H9 (cell line): ENCODE data around the gene SEH1L. TPM values are rescaled to one million over a fixed set of nuclear protein-coding genes. Genes with fewer than 3 reads are reported as not detected.

Source experiments
- DNase-seq: peaks from one replicate; pipeline ENCODE4 v3.0.0-alpha.2; 2017
- H2AFZ ChIP-seq: one replicate; pipeline ENCODE4 v1.6.1; 2013; ENCODE audit warnings: mild to moderate bottlenecking, low read length, control low read depth, moderate library complexity
- H2AK5ac ChIP-seq: 2 replicates; pipeline ENCODE4 v1.6.1; 2013; ENCODE audit warnings: low read length, control low read depth, mixed read lengths; ENCODE audit not compliant: insufficient read length
- H2BK120ac ChIP-seq: one replicate; pipeline ENCODE4 v1.6.1; 2013; ENCODE audit warnings: low read depth, mild to moderate bottlenecking, low read length, control low read depth, inconsistent platforms; ENCODE audit not compliant: poor library complexity, severe bottlenecking
- H2BK12ac ChIP-seq: 2 replicates; pipeline ENCODE4 v1.6.1; 2013; ENCODE audit warnings: low read length, control low read depth, mixed read lengths, low read depth; ENCODE audit not compliant: insufficient read length
- H2BK15ac ChIP-seq: 2 replicates; pipeline ENCODE4 v1.6.1; 2013; ENCODE audit warnings: low read depth, low read length, control low read depth
- H2BK20ac ChIP-seq: one replicate; pipeline ENCODE4 v1.6.1; 2013; ENCODE audit warnings: low read depth, mild to moderate bottlenecking, low read length, control low read depth, inconsistent platforms; ENCODE audit not compliant: poor library complexity, severe bottlenecking
- H2BK5ac ChIP-seq: 2 replicates; pipeline ENCODE4 v1.6.1; 2013; ENCODE audit warnings: low read length, control low read depth, mixed read lengths; ENCODE audit not compliant: insufficient read length
- H3K14ac ChIP-seq: 2 replicates; pipeline ENCODE4 v1.6.1; 2013; ENCODE audit warnings: low read length, control low read depth; ENCODE audit not compliant: insufficient read depth
- H3K18ac ChIP-seq: 2 replicates; pipeline ENCODE4 v1.6.1; 2013; ENCODE audit warnings: low read depth, mild to moderate bottlenecking, mixed read lengths, low read length, control low read depth; ENCODE audit not compliant: insufficient read length
- H3K23ac ChIP-seq: 2 replicates; pipeline ENCODE4 v1.6.1; 2013; ENCODE audit warnings: low read length, control low read depth, mixed read lengths, low read depth; ENCODE audit not compliant: insufficient read length
- H3K23me2 ChIP-seq: 2 replicates; pipeline ENCODE4 v1.6.1; 2013; ENCODE audit warnings: low read depth, mild to moderate bottlenecking, mixed read lengths, low read length, control low read depth; ENCODE audit not compliant: insufficient read length, poor library complexity, severe bottlenecking
- H3K27ac ChIP-seq: 2 replicates; pipeline ENCODE4 v1.5.1; 2013; ENCODE audit warnings: low read length, control low read depth, mixed read lengths, low read depth; ENCODE audit not compliant: insufficient read length
- H3K27me3 ChIP-seq: 2 replicates; pipeline ENCODE4 v1.6.1; 2013; ENCODE audit warnings: low read length, control low read depth, inconsistent platforms; ENCODE audit not compliant: insufficient read depth
- H3K4ac ChIP-seq: 2 replicates; pipeline ENCODE4 v1.6.1; 2013; ENCODE audit warnings: low read depth, mild to moderate bottlenecking, control low read depth, inconsistent platforms, low read length, moderate library complexity
- H3K4me1 ChIP-seq: 2 replicates; pipeline ENCODE4 v1.6.1; 2013; ENCODE audit warnings: low read length, control low read depth, inconsistent platforms; ENCODE audit not compliant: insufficient read depth
- H3K4me2 ChIP-seq: 2 replicates; pipeline ENCODE4 v1.6.1; 2013; ENCODE audit warnings: low read length, control low read depth, mixed read lengths; ENCODE audit not compliant: insufficient read length, insufficient read depth
- H3K56ac ChIP-seq: 2 replicates; pipeline ENCODE4 v1.6.1; 2013; ENCODE audit warnings: low read depth, mild to moderate bottlenecking, mixed read lengths, low read length, control low read depth; ENCODE audit not compliant: insufficient read length
- H3K79me1 ChIP-seq: 2 replicates; pipeline ENCODE4 v1.6.1; 2013; ENCODE audit warnings: low read depth, mild to moderate bottlenecking, moderate library complexity, low read length, control low read depth, inconsistent platforms; ENCODE audit not compliant: insufficient read depth, poor library complexity, severe bottlenecking
- H3K79me2 ChIP-seq: 2 replicates; pipeline ENCODE4 v1.6.1; 2013; ENCODE audit warnings: low read length, control low read depth, inconsistent platforms; ENCODE audit not compliant: insufficient read depth
- H3K9ac ChIP-seq: 2 replicates; pipeline ENCODE4 v1.6.1; 2013; ENCODE audit warnings: low read length, control low read depth, mixed read lengths; ENCODE audit not compliant: insufficient read length; ENCODE audit errors: extremely low read depth
- H3K9me3 ChIP-seq: one replicate; pipeline ENCODE4 v1.6.1; 2013; ENCODE audit warnings: low read depth, low read length, inconsistent platforms; ENCODE audit not compliant: control insufficient read depth
- H3T11ph ChIP-seq: one replicate; pipeline ENCODE4 v1.6.1; 2013; ENCODE audit warnings: mild to moderate bottlenecking, low read length, control low read depth, inconsistent platforms
- H4K20me1 ChIP-seq: one replicate; pipeline ENCODE4 v1.6.1; 2013; ENCODE audit not compliant: control insufficient read depth, insufficient read length, insufficient read depth
- H4K5ac ChIP-seq: 2 replicates; pipeline ENCODE4 v1.6.1; 2013; ENCODE audit warnings: low read depth, mild to moderate bottlenecking, mixed read lengths, low read length, control low read depth; ENCODE audit not compliant: insufficient read length
- H4K8ac ChIP-seq: replicated peaks from 2 replicates; pipeline ENCODE4 v1.6.1; 2013; ENCODE audit warnings: low read length, control low read depth, mixed read lengths, low read depth; ENCODE audit not compliant: insufficient read length
- H4K91ac ChIP-seq: 2 replicates; pipeline ENCODE4 v1.6.1; 2013; ENCODE audit warnings: low read depth, mild to moderate bottlenecking, moderate library complexity, mixed read lengths, low read length, control low read depth; ENCODE audit not compliant: insufficient read length
- H3K27ac Mint-ChIP-seq, 3 experiments: 2 replicates in 2 of 3; 3 replicates in 1 of 3; pipeline ENCODE4 v1.8.0; 2020 to 2021; ENCODE audit warnings: mixed read lengths in 3 of 3, mild to moderate bottlenecking in 1 of 3, moderate library complexity in 1 of 3
- H3K27me3 Mint-ChIP-seq: 2 replicates; pipeline ENCODE4 v1.8.0; 2021; ENCODE audit warnings: low read depth, mild to moderate bottlenecking, moderate library complexity, mixed read lengths
- H3K36me3 Mint-ChIP-seq, 3 experiments: 2 replicates in 2 of 3; 3 replicates in 1 of 3; pipeline ENCODE4 v1.8.0; 2020 to 2021; ENCODE audit warnings: low read depth in 3 of 3, mixed read lengths in 3 of 3; ENCODE audit not compliant: insufficient read depth in 1 of 3
- H3K4me1 Mint-ChIP-seq, 2 experiments: 2 replicates each; pipeline ENCODE4 v1.8.0; 2020; ENCODE audit warnings: mixed read lengths in 2 of 2
- H3K4me3 Mint-ChIP-seq, 2 experiments: 2 replicates in 1 of 2; 3 replicates in 1 of 2; pipeline ENCODE4 v1.8.0; 2020 to 2021; ENCODE audit warnings: mild to moderate bottlenecking in 2 of 2, mixed read lengths in 2 of 2, moderate library complexity in 1 of 2
- H3K9me3 Mint-ChIP-seq, 2 experiments: 2 replicates in 1 of 2; 3 replicates in 1 of 2; pipeline ENCODE4 v1.8.0; 2020; ENCODE audit warnings: mild to moderate bottlenecking in 2 of 2, mixed read lengths in 2 of 2, moderate library complexity in 1 of 2
- WGBS: extraction: QIAGEN DNeasy Blood & Tissue Kit; methylation state at CpG from one replicate; pipeline ENCODE4 v1.1.7; 2013; ENCODE audit warnings: missing lambda C conversion rate, low lambda C conversion rate, mixed read lengths; ENCODE audit not compliant: insufficient read length; ENCODE audit errors: extremely low coverage; 5-methylcytosine and 5-hydroxymethylcytosine counted together
- total RNA-seq: library from RNA; stranded (reverse); gene quantifications from 2 replicates; pipeline ENCODE4 v1.2.1, GENCODE V29; 2021
- TF ChIP-seq, protein P1 (sequence below): fragments of 200-600 bp; sonication (generic); conservative IDR thresholded peaks from 3 replicates; pipeline ENCODE4 v1.8.0; 2021; ENCODE audit warnings: antibody characterized with exemption, mild to moderate bottlenecking

The SEH1L gene
- total RNA-seq, 1 experiment from 2014 or later, result 97.2 TPM

GRCh38 chr18:12930908-12931307, 16.9 kb upstream of the SEH1L start:
- Histone ChIP-seq H3K14ac (no peak overlapping the region), H3K4me2 (no peak overlapping the region), H3K23me2 (no peaks in the 10 kb centered on the region), H3K56ac (no peak overlapping the region), H2BK5ac (no peak overlapping the region), H2BK120ac (no peak overlapping the region), H2BK12ac (no peak overlapping the region), H3K27ac (no peak overlapping the region), H4K20me1 (peaks cover 2% of the 10 kb centered on the region), H3K4ac (no peak overlapping the region), H3K79me2 (no peaks in the 10 kb centered on the region), H3T11ph (no peak overlapping the region), H3K9ac (no peak overlapping the region), H4K5ac (no peak overlapping the region), H2BK20ac (no peak overlapping the region), H3K79me1 (no peaks in the 10 kb centered on the region), H4K91ac (no peak overlapping the region), H3K18ac (no peak overlapping the region), H4K8ac (no peak overlapping the region), H2BK15ac (no peak overlapping the region), H2AFZ (no peak overlapping the region), H3K23ac (no peak overlapping the region), H3K4me1 (no peaks in the 10 kb centered on the region), H3K27me3 (no peaks in the 10 kb centered on the region), H2AK5ac (no peak overlapping the region), H3K9me3 (no peaks in the 10 kb centered on the region)
- DNase-seq, result no peak
- TF ChIP-seq, protein P1, sequence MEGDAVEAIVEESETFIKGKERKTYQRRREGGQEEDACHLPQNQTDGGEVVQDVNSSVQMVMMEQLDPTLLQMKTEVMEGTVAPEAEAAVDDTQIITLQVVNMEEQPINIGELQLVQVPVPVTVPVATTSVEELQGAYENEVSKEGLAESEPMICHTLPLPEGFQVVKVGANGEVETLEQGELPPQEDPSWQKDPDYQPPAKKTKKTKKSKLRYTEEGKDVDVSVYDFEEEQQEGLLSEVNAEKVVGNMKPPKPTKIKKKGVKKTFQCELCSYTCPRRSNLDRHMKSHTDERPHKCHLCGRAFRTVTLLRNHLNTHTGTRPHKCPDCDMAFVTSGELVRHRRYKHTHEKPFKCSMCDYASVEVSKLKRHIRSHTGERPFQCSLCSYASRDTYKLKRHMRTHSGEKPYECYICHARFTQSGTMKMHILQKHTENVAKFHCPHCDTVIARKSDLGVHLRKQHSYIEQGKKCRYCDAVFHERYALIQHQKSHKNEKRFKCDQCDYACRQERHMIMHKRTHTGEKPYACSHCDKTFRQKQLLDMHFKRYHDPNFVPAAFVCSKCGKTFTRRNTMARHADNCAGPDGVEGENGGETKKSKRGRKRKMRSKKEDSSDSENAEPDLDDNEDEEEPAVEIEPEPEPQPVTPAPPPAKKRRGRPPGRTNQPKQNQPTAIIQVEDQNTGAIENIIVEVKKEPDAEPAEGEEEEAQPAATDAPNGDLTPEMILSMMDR, result no peak
- Mint-ChIP-seq H3K4me3 (no peak overlapping the region), H3K27me3 (no peaks in the 10 kb centered on the region), H3K36me3 (no peaks in the 10 kb centered on the region), H3K4me1 (peaks cover 7 to 13% of the 10 kb centered on the region in 2 experiments), H3K27ac (no peak overlapping the region), H3K9me3 (no peaks in the 10 kb centered on the region; a peak in 1 of 5 replicates)
- WGBS, result no CpG with 5 or more reads among the region's 3 CpGs
